SK-N-MC (cell line): ENCODE data around the gene ZNF341.
"Not testable (repeated sequence)": the region's sequence is repeated elsewhere in the genome, so short reads cannot be mapped to it uniquely, and the experiment has no call there.

Experiments used
- DNase-seq: peaks from one replicate; pipeline ENCODE4 v3.0.0-alpha.2; 2011; ENCODE audit warnings: low read depth, low spot score
- H3K27ac ChIP-seq: fragments of 200-600 bp; sonication (generic); 2 replicates; pipeline ENCODE4 v1.5.1; 2016; ENCODE audit warnings: mixed run types
- H3K36me3 ChIP-seq: fragments of 200-600 bp; sonication (generic); 2 replicates; pipeline ENCODE4 v1.6.1; 2017; ENCODE audit warnings: antibody characterized with exemption, low read length, mixed read lengths; ENCODE audit not compliant: insufficient read depth
- H3K4me3 ChIP-seq: fragments of 200-600 bp; sonication (generic); 2 replicates; pipeline ENCODE4 v1.5.1; 2016
- H3K9ac ChIP-seq: fragments of 200-600 bp; sonication (generic); 2 replicates; pipeline ENCODE4 v1.8.0; 2017; ENCODE audit warnings: mixed run types, mixed read lengths; ENCODE audit not compliant: insufficient read length
- H3K9me3 ChIP-seq: fragments of 200-600 bp; sonication (generic); 2 replicates; pipeline ENCODE4 v1.6.1; 2017; ENCODE audit warnings: low read depth, mild to moderate bottlenecking, antibody characterized with exemption, low read length, moderate library complexity, mixed read lengths
- EZH2 ChIP-seq: fragments of 200-600 bp; sonication (generic); IDR thresholded peaks from one replicate; pipeline ENCODE4 v1.6.1; 2017; ENCODE audit warnings: antibody characterized with exemption
- FOXP2 ChIP-seq: optimal IDR thresholded peaks from 2 replicates; pipeline ENCODE3; 2011; ENCODE audit warnings: mild to moderate bottlenecking, moderate library complexity; ENCODE audit not compliant: insufficient read depth; ENCODE audit errors: extremely low read length, control extremely low read depth
- POLR2AphosphoS5 ChIP-seq: IDR thresholded peaks from 2 replicates; pipeline ENCODE4 v1.6.1; 2012; ENCODE audit warnings: mild to moderate bottlenecking, low read depth, low read length, borderline replicate concordance

The ZNF341 gene

GRCh38 chr20:33697129-33697528 is 34.7 kb upstream of the ZNF341 start:
- no peak overlapping the region for H3K27ac ChIP-seq
- DNase-seq, result no peak
- no peak overlapping the region for H3K9ac ChIP-seq
- no peak overlapping the region for H3K4me3 ChIP-seq
- no peaks in the 10 kb centered on the region for H3K9me3 ChIP-seq
- TF ChIP-seq FOXP2, result no peak
- no peak for TF ChIP-seq EZH2
- no peak for TF ChIP-seq POLR2AphosphoS5
- no peaks in the 10 kb centered on the region for H3K36me3 ChIP-seq

DNA sequence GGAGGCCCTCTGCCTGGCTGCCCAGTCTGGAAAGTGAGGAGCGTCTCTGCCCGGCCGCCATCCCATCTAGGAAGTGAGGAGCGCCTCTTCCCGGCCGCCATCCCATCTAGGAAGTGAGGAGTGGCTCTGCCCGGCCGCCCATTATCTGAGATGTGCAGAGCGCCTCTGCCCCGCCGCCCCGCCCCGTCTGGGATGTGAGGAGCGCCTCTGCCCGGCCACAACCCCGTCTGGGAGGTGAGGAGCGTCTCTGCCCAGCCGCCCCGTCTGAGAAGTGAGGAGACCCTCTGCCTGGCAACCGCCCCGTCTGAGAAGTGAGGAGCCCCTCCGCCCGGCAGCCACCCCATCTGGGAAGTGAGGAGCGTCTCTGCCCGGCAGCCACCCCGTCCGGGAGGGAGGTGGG is 32.8 kb upstream of the ZNF341 start:
- DNase-seq, result not testable (repeated sequence)

DNA sequence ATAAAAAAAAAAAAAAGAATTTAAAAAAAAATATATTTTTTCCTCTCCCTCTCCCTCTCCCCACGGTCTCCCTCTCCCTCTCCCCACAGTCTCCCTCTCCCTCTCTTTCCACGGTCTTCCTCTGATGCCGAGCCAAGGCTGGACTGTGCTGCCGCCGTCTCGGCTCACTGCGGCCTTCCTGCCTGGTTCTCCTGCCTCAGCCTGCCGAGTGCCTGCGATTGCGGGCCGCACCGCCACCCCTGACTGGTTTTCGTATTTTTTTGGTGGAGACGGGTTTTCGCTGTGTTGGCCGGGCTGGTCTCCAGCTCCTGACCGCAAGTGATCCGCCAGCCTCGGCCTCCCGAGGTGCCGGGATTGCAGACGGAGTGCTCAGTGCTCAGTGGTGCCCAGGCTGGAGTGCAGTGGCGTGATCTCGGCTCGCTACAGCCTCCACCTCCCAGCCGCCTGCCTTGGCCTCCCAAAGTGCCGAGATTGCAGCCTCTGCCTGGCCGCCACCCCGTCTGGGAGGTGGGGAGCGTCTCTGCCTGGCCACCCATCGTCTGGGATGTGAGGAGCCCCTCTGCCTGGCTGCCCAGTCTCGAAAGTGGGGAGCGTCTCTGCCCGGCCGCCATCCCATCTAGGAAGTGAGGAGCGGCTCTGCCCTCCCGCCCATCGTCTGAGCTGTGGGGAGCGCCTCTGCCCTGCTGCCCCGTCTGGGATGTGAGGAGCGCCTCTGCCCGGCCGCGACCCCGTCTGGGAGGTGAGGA is 30.9 kb upstream of the ZNF341 start:
- DNase-seq, H3K9me3 ChIP-seq, H3K36me3 ChIP-seq, H3K9ac ChIP-seq, H3K4me3 ChIP-seq, H3K27ac ChIP-seq: not testable (repeated sequence)

More for the DNA sequence above, 32.8 kb upstream of the ZNF341 start:
- not testable (repeated sequence) for H3K36me3 ChIP-seq, H3K9ac ChIP-seq, H3K4me3 ChIP-seq, H3K27ac ChIP-seq, H3K9me3 ChIP-seq

DNA sequence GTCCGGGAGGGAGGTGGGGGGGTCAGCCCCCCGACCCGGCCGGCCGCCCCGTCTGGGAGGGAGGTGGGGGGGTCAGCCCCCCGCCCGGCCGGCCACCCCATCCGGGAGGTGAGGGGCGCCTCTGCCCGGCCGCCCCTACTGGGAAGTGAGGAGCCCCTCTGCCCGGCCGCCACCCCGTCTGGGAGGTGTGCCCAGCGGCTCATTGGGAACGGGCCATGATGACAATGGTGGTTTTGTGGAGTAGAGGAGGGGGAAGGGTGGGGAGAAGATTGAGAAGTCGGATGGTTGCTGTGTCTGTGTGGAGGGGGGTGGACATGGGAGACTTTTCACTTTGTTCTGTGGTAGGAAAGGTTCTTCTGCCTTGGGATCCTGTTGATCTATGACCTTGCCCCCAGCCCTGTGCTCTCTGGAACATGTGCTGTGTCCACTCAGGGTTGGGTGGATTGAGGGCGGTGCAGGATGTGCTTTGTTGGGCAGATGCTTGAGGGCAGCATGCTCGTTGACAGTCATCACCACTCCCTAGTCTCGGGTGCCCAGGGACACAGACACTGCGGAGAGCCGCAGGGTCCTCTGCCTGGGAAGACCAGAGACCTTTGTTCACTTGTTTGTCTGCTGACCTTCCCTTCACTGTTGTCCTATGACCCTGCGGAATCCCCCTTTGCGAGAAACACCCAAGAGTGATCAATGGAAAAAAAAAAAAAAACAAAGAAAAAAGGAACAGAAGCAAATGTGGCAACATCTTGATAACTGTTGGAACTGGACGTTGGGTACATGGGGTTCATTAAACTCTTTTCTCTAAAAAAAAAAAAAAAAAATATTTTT is 30.0 kb upstream of the ZNF341 start:
- Histone ChIP-seq H3K9ac (no peak overlapping the region), H3K9me3 (no peaks in the 10 kb centered on the region), H3K27ac (no peak overlapping the region), H3K4me3 (no peak overlapping the region), H3K36me3 (no peaks in the 10 kb centered on the region)
- DNase-seq, result no peak
- TF ChIP-seq POLR2AphosphoS5 (no peak), FOXP2 (no peak), EZH2 (no peak)

- Histone ChIP-seq H3K4me3 (no peak overlapping the region), H3K9ac (no peak overlapping the region), H3K36me3 (no peaks in the 10 kb centered on the region), H3K9me3 (no peaks in the 10 kb centered on the region), H3K27ac (no peak overlapping the region)
- no peak for TF ChIP-seq FOXP2
- DNase-seq, result no peak
These were observed 28.9 kb upstream of the ZNF341 start for GRCh38 chr20:33702861-33703260.

DNA sequence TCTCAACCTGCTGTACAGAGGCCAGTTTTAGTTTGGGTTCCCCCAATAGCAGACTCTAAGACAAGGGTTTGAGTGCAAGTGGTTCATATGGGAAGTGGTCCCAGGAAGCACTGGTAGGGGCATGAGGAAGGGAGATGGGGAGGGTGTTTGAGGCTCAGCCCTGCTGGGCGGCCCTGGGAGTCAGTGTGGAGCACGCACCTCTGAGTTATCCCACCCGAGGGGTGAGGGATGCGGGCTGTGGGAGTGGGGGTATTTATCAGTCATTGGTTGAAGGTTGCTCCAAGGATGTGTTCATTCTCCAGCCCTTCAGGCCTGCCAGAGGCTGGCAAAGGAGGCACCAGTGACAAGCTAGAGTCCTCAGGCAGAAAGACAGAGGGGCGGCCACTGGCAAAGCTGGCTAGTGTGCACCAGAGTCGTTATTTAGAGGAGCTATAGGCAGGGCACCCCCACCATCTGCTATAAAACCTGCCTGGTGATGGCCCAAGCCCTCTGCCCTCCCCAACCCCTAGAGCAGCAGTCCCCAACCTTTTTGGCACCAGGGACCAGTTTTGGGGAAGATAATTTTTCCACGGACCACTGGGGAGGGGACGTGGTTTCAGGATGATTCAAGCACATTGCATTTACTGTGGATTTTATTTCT is 28.2 kb upstream of the ZNF341 start:
- Histone ChIP-seq H3K27ac (no peak overlapping the region), H3K9me3 (no peaks in the 10 kb centered on the region)
- no peak for TF ChIP-seq EZH2
- no peak for TF ChIP-seq POLR2AphosphoS5
- TF ChIP-seq FOXP2, result no peak

DNA sequence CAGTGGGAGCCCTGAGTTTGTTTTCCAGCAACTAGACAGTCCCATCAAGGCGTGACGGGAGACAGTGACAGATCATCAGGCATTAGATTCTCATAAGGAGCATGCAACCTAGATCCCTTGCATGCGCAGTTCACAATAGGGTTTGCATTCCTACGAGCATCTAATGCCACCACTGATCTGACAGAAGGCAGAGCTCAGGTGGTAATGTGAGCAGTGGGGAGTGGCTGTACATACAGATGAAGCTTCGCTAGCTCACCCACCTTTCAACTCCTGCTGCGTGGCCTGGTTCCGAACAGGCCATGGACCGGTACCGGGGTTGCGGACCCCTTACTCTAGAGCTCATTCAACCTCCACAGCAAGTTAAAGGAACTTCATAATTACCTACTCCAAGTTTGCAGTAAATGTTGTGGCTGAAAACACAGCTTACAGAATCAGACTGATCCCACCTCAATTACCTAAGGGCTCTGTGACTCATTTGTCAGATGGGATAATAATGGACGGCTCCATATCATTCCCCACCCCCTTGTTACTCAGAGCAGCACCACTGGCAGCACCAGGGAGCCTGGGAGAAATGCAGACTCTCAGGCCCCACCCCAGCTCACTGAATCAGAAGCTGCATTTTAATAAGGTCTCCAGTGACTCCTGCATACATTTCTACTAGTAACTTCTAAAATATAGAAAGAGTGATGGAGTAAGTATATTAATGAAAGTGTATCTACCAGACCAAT is 27.4 kb upstream of the ZNF341 start:
- Histone ChIP-seq H3K4me3 (no peak overlapping the region), H3K27ac (no peak overlapping the region), H3K36me3 (no peaks in the 10 kb centered on the region), H3K9me3 (no peaks in the 10 kb centered on the region), H3K9ac (no peak overlapping the region)
- TF ChIP-seq FOXP2 (no peak), EZH2 (no peak), POLR2AphosphoS5 (no peak)
- DNase-seq, result no peak

More for the DNA sequence above, 28.2 kb upstream of the ZNF341 start:
- no peak overlapping the region for H3K9ac ChIP-seq
- no peak overlapping the region for H3K4me3 ChIP-seq
- H3K36me3 ChIP-seq, result no peaks in the 10 kb centered on the region
- no peak for DNase-seq

DNA sequence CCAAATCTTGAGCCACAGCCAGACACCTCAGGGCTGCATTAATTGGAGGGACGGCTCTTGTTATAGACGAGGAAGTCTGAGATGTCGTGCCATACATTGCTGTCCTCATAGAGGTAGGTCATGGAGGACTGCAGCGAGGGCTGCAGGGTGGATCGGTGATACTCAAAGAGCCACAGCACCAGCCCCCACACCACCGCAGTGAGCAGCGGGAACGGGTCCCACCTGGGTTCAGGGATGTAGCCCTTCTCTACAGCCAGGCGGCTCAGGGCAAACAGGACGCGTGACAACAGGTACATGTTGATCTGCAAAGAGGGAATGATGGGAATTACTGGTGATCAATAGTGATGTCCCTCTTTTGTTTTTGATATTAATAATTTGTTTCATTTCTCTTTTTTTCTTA is 24.1 kb upstream of the ZNF341 start:
- Histone ChIP-seq H3K9me3 (no peaks in the 10 kb centered on the region), H3K4me3 (no peak overlapping the region), H3K27ac (no peak overlapping the region), H3K9ac (no peak overlapping the region), H3K36me3 (no peaks in the 10 kb centered on the region)
- TF ChIP-seq EZH2, result no peak
- no peak for TF ChIP-seq FOXP2
- TF ChIP-seq POLR2AphosphoS5, result no peak
- no peak for DNase-seq

DNA sequence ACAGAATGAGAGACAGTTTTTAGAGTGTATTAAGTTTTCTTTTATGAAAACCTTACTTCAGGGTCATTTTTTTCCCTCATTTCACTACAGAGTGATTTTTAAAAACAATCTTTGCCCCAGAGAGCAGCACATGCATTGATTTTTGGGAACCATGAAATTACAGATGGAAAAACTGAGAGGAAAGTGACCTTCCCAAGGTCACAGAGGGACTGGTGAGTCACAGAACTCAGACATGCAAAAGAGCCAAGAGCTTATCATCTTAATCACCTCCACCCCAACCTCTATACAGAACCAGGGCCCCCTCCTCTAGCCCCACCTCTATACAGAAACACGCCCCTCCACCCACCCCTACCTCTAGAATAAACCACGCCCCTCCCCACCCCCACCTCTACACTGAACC is 22.4 kb upstream of the ZNF341 start:
- TF ChIP-seq POLR2AphosphoS5 (no peak), FOXP2 (no peak), EZH2 (no peak)
- Histone ChIP-seq H3K4me3 (no peak overlapping the region), H3K9me3 (no peaks in the 10 kb centered on the region), H3K27ac (peak overlapping the region; percentile 46; the same call in 1 of the 2 replicates), H3K36me3 (no peaks in the 10 kb centered on the region), H3K9ac (no peak overlapping the region)
- no peak for DNase-seq
